OCI-LY1 (cell line): ENCODE results near the gene IL4.

Source experiments
- CTCF ChIP-seq: fragments of 200-600 bp; sonication (generic), shearing (Covaris generic); IDR thresholded peaks from 2 replicates; pipeline ENCODE4 v1.5.1; 2017; ENCODE audit warnings: mild to moderate bottlenecking, antibody characterized with exemption, low read length, moderate library complexity, mixed read lengths
- EZH2 ChIP-seq: fragments of 200-600 bp; sonication (generic), shearing (Covaris generic); IDR thresholded peaks from 2 replicates; pipeline ENCODE4 v1.8.0; 2017; ENCODE audit warnings: borderline replicate concordance, mixed run types, mild to moderate bottlenecking, antibody characterized with exemption, low read length, moderate library complexity, mixed read lengths

- TF ChIP-seq CTCF (no peak), EZH2 (no peak)
Observed at GRCh38 chr5:132681476-132681831, 7.7 kb downstream of the IL4 start.
